GM13977 (cell line): ENCODE results near the gene UBXN4.
"Not testable (repeated sequence)": the region's sequence is repeated elsewhere in the genome, so short reads cannot be mapped to it uniquely, and the experiment has no call there.

ENCODE experiments used
- DNase-seq: peaks from one replicate; pipeline ENCODE4 v3.0.0; 2012; ENCODE audit warnings: low spot score
- CTCF ChIP-seq: IDR thresholded peaks from 2 replicates; pipeline ENCODE4 v1.5.1; 2012; ENCODE audit warnings: mild to moderate bottlenecking, control low read depth; ENCODE audit not compliant: insufficient read depth; ENCODE audit errors: extremely low read depth, missing control alignments
- in situ Hi-C: fragments of 300-500 bp; cut with MboI; formaldehyde crosslinking; loops from one replicate; pipeline ENCODE4 v1.12.0; 2022; ENCODE audit warnings: low sequenced_read_pairs, low pct_unique_long_range_greater_than_20kb, mixed read lengths, inconsistent platforms; ENCODE audit not compliant: unreplicated experiment

UBXN4 gene

GRCh38 chr2:135800513-135801460, 59.1 kb downstream of the UBXN4 start:
- in situ Hi-C loops: no loop called here
- no peak for TF ChIP-seq CTCF
- DNase-seq: no peak

- in situ Hi-C loops: no loop called here
- no peak for TF ChIP-seq CTCF
These were observed 60.7 kb downstream of the UBXN4 start for GRCh38 chr2:135802350-135802749.

GRCh38 chr2:135803278-135803677, 61.6 kb downstream of the UBXN4 start:
- DNase-seq: no peak
- TF ChIP-seq CTCF: no peak
- in situ Hi-C loops: no loop called here

More at GRCh38 chr2:135802350-135802749, 60.7 kb downstream of the UBXN4 start:
- DNase-seq: no peak

GRCh38 chr2:135807874-135808273, 66.2 kb downstream of the UBXN4 start:
- in situ Hi-C loops, DNase-seq: not testable (repeated sequence)

GRCh38 chr2:135812907-135813511, 71.4 kb downstream of the UBXN4 start:
- DNase-seq: no peak
- in situ Hi-C loops: no loop called here
- TF ChIP-seq CTCF: no peak

- no peak for DNase-seq
- no peak for TF ChIP-seq CTCF
- in situ Hi-C loops: no loop called here
These were observed 73.6 kb downstream of the UBXN4 start for GRCh38 chr2:135815269-135815668.

GRCh38 chr2:135817466-135817865, 75.8 kb downstream of the UBXN4 start:
- TF ChIP-seq CTCF: no peak

More at GRCh38 chr2:135817466-135817865, 75.8 kb downstream of the UBXN4 start:
- in situ Hi-C loops: no loop called here
- DNase-seq: no peak
